ENCODE results near the gene TUBB3. TPM values are rescaled to one million over a fixed set of nuclear protein-coding genes. Genes with fewer than 3 reads are reported as not detected.
A peak's percentile ranks its signal among the peaks of the same experiment; 100 is the strongest.

The TUBB3 gene
- total RNA-seq, 1 donor from 2014 or later, result 201 TPM

- H3K4me3 Mint-ChIP-seq (ENCODE audit: low read depth), result no peak overlapping the region
These were observed 39.6 kb upstream of the TUBB3 start for GRCh38 chr16:89883346-89884040.

GRCh38 chr16:89884041-89884421 is 39.1 kb upstream of the TUBB3 start:
- no peak for TF ChIP-seq CTCF (IDR thresholded peaks at IDR 0.05; ENCODE audit: unreplicated experiment)
- no peaks in the 10 kb centered on the region for H3K27me3 Mint-ChIP-seq
- H3K27ac Mint-ChIP-seq, result peak overlapping the region; percentile 27
- H3K4me3 Mint-ChIP-seq (ENCODE audit: low read depth), result no peak overlapping the region
- H3K36me3 Mint-ChIP-seq (ENCODE audit: insufficient read depth), result peaks cover 29% of the 10 kb centered on the region
- no peaks in the 10 kb centered on the region for H3K4me1 Mint-ChIP-seq (ENCODE audit: low read depth)
- H3K9me3 Mint-ChIP-seq (ENCODE audit: low read depth), result no peaks in the 10 kb centered on the region
- no peak for DNase-seq (ENCODE audit: low spot score, unreplicated experiment)

More at GRCh38 chr16:89883346-89884040, 39.6 kb upstream of the TUBB3 start:
- peak overlapping the region; percentile 63 for H3K27ac Mint-ChIP-seq
- no peaks in the 10 kb centered on the region for H3K27me3 Mint-ChIP-seq
- peaks cover 29% of the 10 kb centered on the region for H3K36me3 Mint-ChIP-seq (ENCODE audit: insufficient read depth)
- DNase-seq (ENCODE audit: low spot score, unreplicated experiment), result no peak
- no peaks in the 10 kb centered on the region for H3K9me3 Mint-ChIP-seq (ENCODE audit: low read depth)
- no peaks in the 10 kb centered on the region for H3K4me1 Mint-ChIP-seq (ENCODE audit: low read depth)
- no peak for TF ChIP-seq CTCF (IDR thresholded peaks at IDR 0.05; ENCODE audit: unreplicated experiment)

GRCh38 chr16:89887243-89887642 is 35.9 kb upstream of the TUBB3 start:
- Mint-ChIP-seq H3K4me3 (ENCODE audit: low read depth) (no peak overlapping the region), H3K36me3 (ENCODE audit: insufficient read depth) (peaks cover 33% of the 10 kb centered on the region), H3K9me3 (ENCODE audit: low read depth) (no peaks in the 10 kb centered on the region), H3K4me1 (ENCODE audit: low read depth) (no peaks in the 10 kb centered on the region), H3K27me3 (no peaks in the 10 kb centered on the region), H3K27ac (no peak overlapping the region)
- no peak for DNase-seq (ENCODE audit: low spot score, unreplicated experiment)
- TF ChIP-seq CTCF (IDR thresholded peaks at IDR 0.05; ENCODE audit: unreplicated experiment), result no peak

GRCh38 chr16:89890200-89890599 is 32.9 kb upstream of the TUBB3 start:
- H3K36me3 Mint-ChIP-seq (ENCODE audit: insufficient read depth), result peaks cover 22% of the 10 kb centered on the region
- no peaks in the 10 kb centered on the region for H3K4me1 Mint-ChIP-seq (ENCODE audit: low read depth)
- no peak overlapping the region for H3K27ac Mint-ChIP-seq
- DNase-seq (ENCODE audit: low spot score, unreplicated experiment), result no peak
- no peak for TF ChIP-seq CTCF (IDR thresholded peaks at IDR 0.05; ENCODE audit: unreplicated experiment)
- H3K4me3 Mint-ChIP-seq (ENCODE audit: low read depth), result no peak overlapping the region
- no peaks in the 10 kb centered on the region for H3K27me3 Mint-ChIP-seq
- no peaks in the 10 kb centered on the region for H3K9me3 Mint-ChIP-seq (ENCODE audit: low read depth)

GRCh38 chr16:89890886-89891657 is 32.1 kb upstream of the TUBB3 start:
- H3K36me3 Mint-ChIP-seq (ENCODE audit: insufficient read depth), result peaks cover 19% of the 10 kb centered on the region
- H3K4me1 Mint-ChIP-seq (ENCODE audit: low read depth), result no peaks in the 10 kb centered on the region
- no peaks in the 10 kb centered on the region for H3K27me3 Mint-ChIP-seq
- H3K27ac Mint-ChIP-seq, result no peak overlapping the region
- no peaks in the 10 kb centered on the region for H3K9me3 Mint-ChIP-seq (ENCODE audit: low read depth)
- no peak for TF ChIP-seq CTCF (IDR thresholded peaks at IDR 0.05; ENCODE audit: unreplicated experiment)
- H3K4me3 Mint-ChIP-seq (ENCODE audit: low read depth), result no peak overlapping the region
- no peak for DNase-seq (ENCODE audit: low spot score, unreplicated experiment)
